Measurements from ENCODE around the gene UVRAG. TPM values are rescaled to one million over a fixed set of nuclear protein-coding genes. Genes with fewer than 3 reads are reported as not detected.

UVRAG gene
- total RNA-seq, 1 donor from 2014 or later, result 20.2 TPM

- H3K27ac Mint-ChIP-seq (ENCODE audit: unreplicated experiment), result no peak overlapping the region
- peaks cover 26% of the 10 kb centered on the region for H3K4me1 Mint-ChIP-seq (ENCODE audit: unreplicated experiment)
- no peak overlapping the region for H3K4me3 Mint-ChIP-seq (ENCODE audit: unreplicated experiment)
- DNase-seq (ENCODE audit: extremely low spot score, unreplicated experiment), result no peak
- no peaks in the 10 kb centered on the region for H3K36me3 Mint-ChIP-seq (ENCODE audit: unreplicated experiment)
- H3K27me3 Mint-ChIP-seq (ENCODE audit: unreplicated experiment), result no peaks in the 10 kb centered on the region
- H3K9me3 Mint-ChIP-seq (ENCODE audit: unreplicated experiment), result no peaks in the 10 kb centered on the region
- TF ChIP-seq, protein P1, sequence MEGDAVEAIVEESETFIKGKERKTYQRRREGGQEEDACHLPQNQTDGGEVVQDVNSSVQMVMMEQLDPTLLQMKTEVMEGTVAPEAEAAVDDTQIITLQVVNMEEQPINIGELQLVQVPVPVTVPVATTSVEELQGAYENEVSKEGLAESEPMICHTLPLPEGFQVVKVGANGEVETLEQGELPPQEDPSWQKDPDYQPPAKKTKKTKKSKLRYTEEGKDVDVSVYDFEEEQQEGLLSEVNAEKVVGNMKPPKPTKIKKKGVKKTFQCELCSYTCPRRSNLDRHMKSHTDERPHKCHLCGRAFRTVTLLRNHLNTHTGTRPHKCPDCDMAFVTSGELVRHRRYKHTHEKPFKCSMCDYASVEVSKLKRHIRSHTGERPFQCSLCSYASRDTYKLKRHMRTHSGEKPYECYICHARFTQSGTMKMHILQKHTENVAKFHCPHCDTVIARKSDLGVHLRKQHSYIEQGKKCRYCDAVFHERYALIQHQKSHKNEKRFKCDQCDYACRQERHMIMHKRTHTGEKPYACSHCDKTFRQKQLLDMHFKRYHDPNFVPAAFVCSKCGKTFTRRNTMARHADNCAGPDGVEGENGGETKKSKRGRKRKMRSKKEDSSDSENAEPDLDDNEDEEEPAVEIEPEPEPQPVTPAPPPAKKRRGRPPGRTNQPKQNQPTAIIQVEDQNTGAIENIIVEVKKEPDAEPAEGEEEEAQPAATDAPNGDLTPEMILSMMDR (IDR thresholded peaks at IDR 0.05), result no peak
These were observed 5.6 kb downstream of the UVRAG start for GRCh38 chr11:75820645-75821044.

- TF ChIP-seq, protein P1 (IDR thresholded peaks at IDR 0.05), result no peak
- no peaks in the 10 kb centered on the region for H3K9me3 Mint-ChIP-seq (ENCODE audit: unreplicated experiment)
- H3K27me3 Mint-ChIP-seq (ENCODE audit: unreplicated experiment), result no peaks in the 10 kb centered on the region
- peaks cover 30% of the 10 kb centered on the region for H3K4me1 Mint-ChIP-seq (ENCODE audit: unreplicated experiment)
- H3K27ac Mint-ChIP-seq (ENCODE audit: unreplicated experiment), result no peak overlapping the region
- DNase-seq (ENCODE audit: extremely low spot score, unreplicated experiment), result no peak
- H3K36me3 Mint-ChIP-seq (ENCODE audit: unreplicated experiment), result no peaks in the 10 kb centered on the region
- no peak overlapping the region for H3K4me3 Mint-ChIP-seq (ENCODE audit: unreplicated experiment)
These were observed 6.2 kb downstream of the UVRAG start for GRCh38 chr11:75821202-75821601.

- Mint-ChIP-seq H3K27me3 (ENCODE audit: unreplicated experiment) (no peaks in the 10 kb centered on the region), H3K27ac (ENCODE audit: unreplicated experiment) (no peak overlapping the region), H3K36me3 (ENCODE audit: unreplicated experiment) (no peaks in the 10 kb centered on the region), H3K4me1 (ENCODE audit: unreplicated experiment) (peaks cover 43% of the 10 kb centered on the region), H3K4me3 (ENCODE audit: unreplicated experiment) (no peak overlapping the region), H3K9me3 (ENCODE audit: unreplicated experiment) (no peaks in the 10 kb centered on the region)
- DNase-seq (ENCODE audit: extremely low spot score, unreplicated experiment), result no peak
- TF ChIP-seq, protein P1 (IDR thresholded peaks at IDR 0.05), result no peak
These were observed 7.5 kb downstream of the UVRAG start for GRCh38 chr11:75822541-75822940.

- peaks cover 44% of the 10 kb centered on the region for H3K4me1 Mint-ChIP-seq (ENCODE audit: unreplicated experiment)
- no peak overlapping the region for H3K27ac Mint-ChIP-seq (ENCODE audit: unreplicated experiment)
- TF ChIP-seq, protein P1 (IDR thresholded peaks at IDR 0.05), result no peak
- no peaks in the 10 kb centered on the region for H3K27me3 Mint-ChIP-seq (ENCODE audit: unreplicated experiment)
- DNase-seq (ENCODE audit: extremely low spot score, unreplicated experiment), result no peak
- no peaks in the 10 kb centered on the region for H3K36me3 Mint-ChIP-seq (ENCODE audit: unreplicated experiment)
- no peaks in the 10 kb centered on the region for H3K9me3 Mint-ChIP-seq (ENCODE audit: unreplicated experiment)
- no peak overlapping the region for H3K4me3 Mint-ChIP-seq (ENCODE audit: unreplicated experiment)
These were observed 8.4 kb downstream of the UVRAG start for GRCh38 chr11:75823415-75823814.

DNA sequence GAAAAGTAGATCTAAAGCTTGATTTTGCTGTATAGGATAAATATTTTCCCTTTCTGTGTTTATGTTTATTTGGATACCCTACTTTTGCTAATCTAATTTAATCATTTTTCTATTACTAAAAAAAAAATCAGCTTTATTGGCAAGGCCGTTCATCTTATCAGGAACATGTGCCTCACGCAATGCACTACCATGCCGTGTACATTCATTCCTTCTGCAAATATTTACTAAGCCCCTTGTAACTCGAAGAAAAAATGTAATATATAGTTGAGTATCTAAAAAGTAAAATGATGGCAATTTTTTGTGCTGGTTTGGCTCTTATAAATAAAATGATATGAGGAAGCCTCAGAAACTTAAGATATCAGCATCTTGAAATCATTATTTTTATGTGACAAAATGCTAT, 8.9 kb downstream of the UVRAG start:
- TF ChIP-seq, protein P1 (IDR thresholded peaks at IDR 0.05), result no peak
- Mint-ChIP-seq H3K4me1 (ENCODE audit: unreplicated experiment) (peaks cover 43% of the 10 kb centered on the region), H3K27me3 (ENCODE audit: unreplicated experiment) (no peaks in the 10 kb centered on the region), H3K9me3 (ENCODE audit: unreplicated experiment) (no peaks in the 10 kb centered on the region), H3K4me3 (ENCODE audit: unreplicated experiment) (no peak overlapping the region), H3K36me3 (ENCODE audit: unreplicated experiment) (no peaks in the 10 kb centered on the region), H3K27ac (ENCODE audit: unreplicated experiment) (peak overlapping the region; percentile 51)
- no peak for DNase-seq (ENCODE audit: extremely low spot score, unreplicated experiment)

Data from osteocyte (in vitro differentiated cells).